IPS-18c (cell line): ENCODE measurements around the gene DAAM2.

ENCODE experiments used
- H3K4me3 ChIP-seq: 2 replicates; pipeline ENCODE4 v1.7.0; 2013; ENCODE audit warnings: low read depth, mild to moderate bottlenecking, low read length, moderate library complexity; ENCODE audit not compliant: insufficient read depth
- H3K9me3 ChIP-seq: one replicate; pipeline ENCODE4 v1.6.1; 2013; ENCODE audit warnings: mild to moderate bottlenecking, low read length, moderate library complexity; ENCODE audit not compliant: control insufficient read depth, insufficient read depth

Gene DAAM2

DNA sequence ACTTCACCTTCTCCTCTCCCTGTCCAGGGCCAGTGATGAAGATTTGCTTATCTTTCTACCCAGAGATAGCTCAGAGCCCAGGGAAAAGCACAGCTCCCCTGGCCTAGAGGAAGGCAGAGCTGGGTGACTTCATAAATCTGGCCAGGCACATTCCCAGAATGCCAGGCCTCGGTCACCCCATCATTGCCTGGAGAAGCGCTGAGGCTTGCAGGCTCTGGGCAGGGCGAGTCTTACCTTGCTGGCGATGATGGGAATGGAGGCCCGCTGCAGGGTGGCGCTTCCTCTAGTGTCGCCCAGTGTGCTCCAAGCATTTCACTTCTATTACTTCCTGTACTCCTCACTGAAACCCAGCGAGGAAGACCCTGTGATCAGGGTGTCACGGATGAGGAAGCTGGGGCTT is 60.1 kb downstream of the DAAM2 start:
- H3K4me3 ChIP-seq = no peak overlapping the region
- H3K9me3 ChIP-seq = no peaks in the 10 kb centered on the region

- Histone ChIP-seq H3K9me3 (no peaks in the 10 kb centered on the region), H3K4me3 (no peak overlapping the region)
Observed at GRCh38 chr6:39853604-39854003, 61.4 kb downstream of the DAAM2 start.

GRCh38 chr6:39855356-39855995 is 63.3 kb downstream of the DAAM2 start:
- no peaks in the 10 kb centered on the region for H3K9me3 ChIP-seq
- no peak overlapping the region for H3K4me3 ChIP-seq

DNA sequence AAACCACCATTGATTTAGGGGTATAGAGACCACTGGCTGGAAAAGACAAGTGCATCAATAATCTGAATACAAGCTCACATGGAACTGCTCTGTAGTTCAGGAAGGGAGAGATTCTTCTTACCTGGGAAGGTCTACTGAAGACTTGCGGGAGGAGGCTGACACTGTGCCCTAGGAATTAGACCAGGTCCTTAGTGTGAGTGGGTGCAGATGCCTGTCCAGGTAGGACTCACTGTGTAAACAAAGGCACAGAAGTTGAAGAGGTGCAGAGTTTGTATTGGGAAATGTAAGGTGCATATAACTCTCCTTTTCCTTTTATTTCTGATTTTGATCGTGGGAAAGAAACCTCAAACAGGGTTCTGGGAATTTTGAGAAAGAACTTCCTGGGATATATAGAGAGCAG is 66.8 kb downstream of the DAAM2 start:
- Histone ChIP-seq H3K9me3 (no peaks in the 10 kb centered on the region), H3K4me3 (no peak overlapping the region)

GRCh38 chr6:39861663-39862062 is 69.5 kb downstream of the DAAM2 start:
- no peak overlapping the region for H3K4me3 ChIP-seq

GRCh38 chr6:39865011-39865888 is 73.1 kb downstream of the DAAM2 start:
- H3K4me3 ChIP-seq = no peak overlapping the region
- no peaks in the 10 kb centered on the region for H3K9me3 ChIP-seq

More at GRCh38 chr6:39861663-39862062, 69.5 kb downstream of the DAAM2 start:
- H3K9me3 ChIP-seq = no peaks in the 10 kb centered on the region

DNA sequence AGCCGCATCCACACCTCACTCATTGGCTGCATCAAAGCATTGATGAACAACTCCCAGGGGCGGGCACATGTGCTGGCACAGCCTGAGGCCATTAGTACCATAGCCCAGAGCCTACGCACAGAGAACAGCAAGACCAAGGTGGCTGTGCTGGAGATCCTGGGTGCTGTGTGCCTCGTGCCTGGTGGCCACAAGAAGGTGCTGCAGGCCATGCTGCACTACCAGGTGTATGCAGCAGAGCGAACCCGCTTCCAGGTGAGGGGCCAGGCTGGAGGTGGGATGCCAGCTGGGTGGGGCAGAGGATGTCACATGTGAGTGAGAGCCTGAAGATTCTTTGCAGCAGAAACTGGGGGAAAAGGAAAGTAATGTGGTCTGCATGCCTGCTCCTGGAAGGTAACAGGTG is 75.4 kb downstream of the DAAM2 start:
- no peak overlapping the region for H3K4me3 ChIP-seq
- H3K9me3 ChIP-seq = no peaks in the 10 kb centered on the region

GRCh38 chr6:39870950-39871349 is 78.8 kb downstream of the DAAM2 start:
- no peaks in the 10 kb centered on the region for H3K9me3 ChIP-seq
- H3K4me3 ChIP-seq = no peak overlapping the region

GRCh38 chr6:39873439-39873838 is 81.3 kb downstream of the DAAM2 start:
- no peaks in the 10 kb centered on the region for H3K9me3 ChIP-seq
- no peak overlapping the region for H3K4me3 ChIP-seq

GRCh38 chr6:39876111-39876510 is 83.9 kb downstream of the DAAM2 start:
- H3K9me3 ChIP-seq = no peaks in the 10 kb centered on the region

DNA sequence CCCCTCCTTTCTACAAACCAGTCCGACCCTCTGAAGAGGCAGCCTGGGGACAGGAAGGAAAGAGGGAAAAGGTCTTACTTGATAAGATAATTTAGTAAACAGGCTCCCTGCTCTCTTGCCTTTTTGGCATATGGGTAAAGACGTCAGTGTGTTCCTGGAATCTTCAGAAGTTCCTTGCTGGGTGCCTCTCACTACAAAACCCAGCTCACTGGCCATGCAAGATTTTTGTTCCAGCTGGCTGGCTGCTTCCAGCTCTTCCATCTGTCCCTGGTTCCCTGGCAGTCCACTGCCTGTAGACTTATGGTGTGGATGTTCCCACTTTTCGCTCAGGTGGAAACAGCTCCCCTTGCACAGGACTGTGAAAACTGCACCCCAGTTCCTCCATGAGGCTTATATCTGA is 84.7 kb downstream of the DAAM2 start:
- no peak overlapping the region for H3K4me3 ChIP-seq

More at GRCh38 chr6:39876111-39876510, 83.9 kb downstream of the DAAM2 start:
- no peak overlapping the region for H3K4me3 ChIP-seq

GRCh38 chr6:39879535-39879934 is 87.4 kb downstream of the DAAM2 start:
- H3K9me3 ChIP-seq = peaks cover 2% of the 10 kb centered on the region
- no peak overlapping the region for H3K4me3 ChIP-seq

More for the DNA sequence above, 84.7 kb downstream of the DAAM2 start:
- H3K9me3 ChIP-seq = no peaks in the 10 kb centered on the region

GRCh38 chr6:39880594-39880993 is 88.4 kb downstream of the DAAM2 start:
- Histone ChIP-seq H3K9me3 (peaks cover 2% of the 10 kb centered on the region), H3K4me3 (no peak overlapping the region)

DNA sequence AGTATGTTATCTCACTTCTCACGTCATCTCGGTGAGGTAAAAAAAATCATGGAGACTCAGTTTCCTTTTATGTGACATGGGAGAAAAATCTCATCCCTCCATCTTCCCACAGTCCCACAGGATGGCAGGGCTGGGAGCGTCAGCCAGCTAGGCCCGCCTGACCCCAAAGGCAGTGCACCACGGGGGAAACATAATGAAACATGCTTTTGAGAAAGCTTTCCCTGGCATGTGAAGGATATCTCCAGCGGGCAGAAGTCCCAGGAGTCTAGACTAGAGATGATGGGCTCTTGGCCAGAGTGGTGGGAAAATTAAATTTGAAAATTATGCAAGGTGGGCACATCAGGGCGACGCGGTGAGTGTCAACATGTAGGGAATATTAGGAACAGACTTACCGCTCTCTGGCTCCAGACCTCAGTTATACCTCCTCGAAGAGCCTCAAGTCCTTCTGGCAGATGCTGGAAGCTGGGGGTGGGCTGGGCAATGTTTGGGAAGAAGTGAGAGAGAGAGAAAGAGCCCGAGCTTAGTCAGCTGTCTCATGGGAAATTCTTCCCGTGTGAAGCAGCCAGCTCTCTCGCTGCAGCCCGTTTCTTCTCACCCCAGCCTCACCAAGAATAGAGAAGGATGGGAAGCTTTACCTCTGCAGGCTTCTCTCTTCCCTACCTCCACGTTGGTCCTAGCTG is 89.8 kb downstream of the DAAM2 start:
- H3K4me3 ChIP-seq = no peak overlapping the region

DNA sequence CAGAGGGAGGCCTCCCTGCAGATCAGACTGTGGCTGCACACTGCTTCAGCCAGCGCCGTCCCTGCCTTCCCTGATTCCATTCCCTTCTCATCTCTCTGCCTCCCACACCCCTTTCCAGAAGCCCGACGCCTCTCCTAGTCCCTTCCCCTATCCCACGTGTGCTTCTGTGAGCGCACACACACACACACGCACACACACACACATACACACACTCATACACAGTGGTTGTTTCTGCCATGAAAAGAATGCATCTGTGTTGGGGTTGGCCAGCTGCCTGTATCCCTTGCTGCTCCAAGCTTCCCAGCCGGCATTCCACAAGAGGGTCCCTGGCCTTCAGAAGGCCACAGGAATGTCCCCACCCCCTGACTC is 90.3 kb downstream of the DAAM2 start:
- Histone ChIP-seq H3K4me3 (no peak overlapping the region), H3K9me3 (peaks cover 2% of the 10 kb centered on the region)

More for the DNA sequence above, 89.8 kb downstream of the DAAM2 start:
- peaks cover 2% of the 10 kb centered on the region for H3K9me3 ChIP-seq

GRCh38 chr6:39884696-39885095 is 92.5 kb downstream of the DAAM2 start:
- H3K4me3 ChIP-seq = no peak overlapping the region
- peaks cover 2% of the 10 kb centered on the region for H3K9me3 ChIP-seq

- Histone ChIP-seq H3K9me3 (peaks cover 2% of the 10 kb centered on the region), H3K4me3 (no peak overlapping the region)
Observed at GRCh38 chr6:39885691-39886090, 93.5 kb downstream of the DAAM2 start.

DNA sequence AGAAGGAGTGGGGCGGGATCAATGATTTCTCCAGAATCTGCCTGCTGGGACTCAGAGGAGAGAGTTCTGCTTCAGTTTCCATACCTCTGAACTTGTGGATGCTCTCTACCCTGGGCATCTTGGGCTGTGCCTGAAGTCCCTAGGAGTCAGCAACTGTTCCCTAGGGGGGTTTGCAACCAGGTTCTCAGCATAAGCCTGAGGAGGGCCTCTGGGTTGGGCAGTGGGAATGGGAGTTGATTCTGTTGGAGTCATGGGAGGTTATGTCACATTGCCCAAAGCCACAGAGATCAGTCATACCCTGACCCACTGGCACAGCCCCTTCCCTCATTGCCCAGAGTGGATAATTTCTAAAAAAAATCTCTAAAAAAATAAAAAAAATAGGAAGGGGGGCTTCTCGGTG is 94.7 kb downstream of the DAAM2 start:
- Histone ChIP-seq H3K4me3 (no peak overlapping the region), H3K9me3 (peaks cover 2% of the 10 kb centered on the region)
